ENCODE data around the gene NDST3.

The NDST3 gene

DNA sequence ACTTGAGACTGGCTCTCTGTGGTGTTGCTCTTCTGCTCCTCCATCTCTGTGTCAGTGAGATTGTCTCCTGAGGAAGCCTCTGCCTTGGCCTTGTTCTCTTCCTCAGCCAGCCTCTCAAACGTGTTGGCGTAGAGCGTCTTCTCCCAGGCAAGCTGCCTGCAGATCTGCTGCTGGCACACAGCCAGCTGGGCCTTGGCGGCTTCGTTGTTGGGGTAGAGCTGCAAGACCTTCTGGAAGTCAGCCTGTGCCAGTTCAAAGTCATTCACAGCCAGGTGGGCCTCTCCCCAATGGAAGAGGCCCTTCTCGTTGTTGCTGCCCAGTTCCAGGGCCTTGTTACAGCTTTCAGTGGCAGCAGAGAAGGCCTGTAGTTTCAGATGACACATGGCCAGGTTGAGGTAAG, 159.1 kb downstream of the NDST3 start:
- no peaks in the 10 kb centered on the region for H3K36me3 ChIP-seq (ENCODE audit: low read length)
- no peak overlapping the region for H2AFZ ChIP-seq (ENCODE audit: low read depth, low read length, severe bottlenecking)
- H3K27ac ChIP-seq (ENCODE audit: low read depth, low read length), result no peak overlapping the region
- H3K4me2 ChIP-seq (ENCODE audit: low read depth, low read length, poor library complexity, severe bottlenecking), result no peak overlapping the region
- H3K4me3 ChIP-seq (ENCODE audit: insufficient read depth, low read length, poor library complexity, severe bottlenecking), result no peak overlapping the region
- H3F3A ChIP-seq (ENCODE audit: insufficient read depth), result no peaks in the 10 kb centered on the region
- H3K79me2 ChIP-seq (ENCODE audit: insufficient read depth, low read length), result no peaks in the 10 kb centered on the region
- no peaks in the 10 kb centered on the region for H3K9me2 ChIP-seq (replicated peaks; ENCODE audit: insufficient read depth, low read length)
- H4K20me1 ChIP-seq (ENCODE audit: low read depth, low read length), result no peaks in the 10 kb centered on the region
- H3K9ac ChIP-seq (ENCODE audit: low read length), result no peak overlapping the region
- no peak for TF ChIP-seq EZH2phosphoT487 (conservative IDR thresholded peaks at IDR 0.05; ENCODE audit: low read length)
- TF ChIP-seq, protein P1, sequence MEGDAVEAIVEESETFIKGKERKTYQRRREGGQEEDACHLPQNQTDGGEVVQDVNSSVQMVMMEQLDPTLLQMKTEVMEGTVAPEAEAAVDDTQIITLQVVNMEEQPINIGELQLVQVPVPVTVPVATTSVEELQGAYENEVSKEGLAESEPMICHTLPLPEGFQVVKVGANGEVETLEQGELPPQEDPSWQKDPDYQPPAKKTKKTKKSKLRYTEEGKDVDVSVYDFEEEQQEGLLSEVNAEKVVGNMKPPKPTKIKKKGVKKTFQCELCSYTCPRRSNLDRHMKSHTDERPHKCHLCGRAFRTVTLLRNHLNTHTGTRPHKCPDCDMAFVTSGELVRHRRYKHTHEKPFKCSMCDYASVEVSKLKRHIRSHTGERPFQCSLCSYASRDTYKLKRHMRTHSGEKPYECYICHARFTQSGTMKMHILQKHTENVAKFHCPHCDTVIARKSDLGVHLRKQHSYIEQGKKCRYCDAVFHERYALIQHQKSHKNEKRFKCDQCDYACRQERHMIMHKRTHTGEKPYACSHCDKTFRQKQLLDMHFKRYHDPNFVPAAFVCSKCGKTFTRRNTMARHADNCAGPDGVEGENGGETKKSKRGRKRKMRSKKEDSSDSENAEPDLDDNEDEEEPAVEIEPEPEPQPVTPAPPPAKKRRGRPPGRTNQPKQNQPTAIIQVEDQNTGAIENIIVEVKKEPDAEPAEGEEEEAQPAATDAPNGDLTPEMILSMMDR (IDR thresholded peaks at IDR 0.05; ENCODE audit: insufficient read depth, low read length, poor library complexity, severe bottlenecking), result no peak
- no peaks in the 10 kb centered on the region for H3K9me3 ChIP-seq (ENCODE audit: insufficient read depth, low read length)
- H3K27me3 ChIP-seq (ENCODE audit: low read length), result no peaks in the 10 kb centered on the region

DNA sequence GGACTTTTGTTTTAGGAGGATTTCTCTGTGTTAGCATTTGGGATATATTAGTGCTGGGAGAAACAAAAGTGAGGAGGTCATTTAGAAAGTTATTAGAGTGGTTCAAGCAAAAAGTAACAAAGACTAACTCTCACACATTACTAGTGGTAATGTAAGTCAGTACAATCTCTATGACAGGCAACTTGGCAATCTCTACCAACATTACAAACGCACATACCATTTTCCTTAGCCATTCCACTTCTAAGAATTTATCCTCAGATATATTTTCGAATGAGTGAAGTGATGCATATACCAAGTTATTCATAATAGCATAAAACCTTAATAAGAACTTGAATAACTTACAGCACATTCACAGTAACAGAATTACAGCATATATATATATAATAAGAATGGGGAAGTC, 172.3 kb downstream of the NDST3 start:
- no peaks in the 10 kb centered on the region for H3K36me3 ChIP-seq (ENCODE audit: low read length)
- no peak overlapping the region for H3K27ac ChIP-seq (ENCODE audit: low read depth, low read length)
- H3K4me3 ChIP-seq (ENCODE audit: insufficient read depth, low read length, poor library complexity, severe bottlenecking), result no peak overlapping the region
- H3K9ac ChIP-seq (ENCODE audit: low read length), result no peak overlapping the region
- TF ChIP-seq EZH2phosphoT487 (conservative IDR thresholded peaks at IDR 0.05; ENCODE audit: low read length), result no peak
- TF ChIP-seq, protein P1 (IDR thresholded peaks at IDR 0.05; ENCODE audit: insufficient read depth, low read length, poor library complexity, severe bottlenecking), result no peak
- H3K4me2 ChIP-seq (ENCODE audit: low read depth, low read length, poor library complexity, severe bottlenecking), result no peak overlapping the region
- H3K9me3 ChIP-seq (ENCODE audit: insufficient read depth, low read length), result no peaks in the 10 kb centered on the region
- H2AFZ ChIP-seq (ENCODE audit: low read depth, low read length, severe bottlenecking), result no peak overlapping the region
- no peaks in the 10 kb centered on the region for H4K20me1 ChIP-seq (ENCODE audit: low read depth, low read length)
- no peaks in the 10 kb centered on the region for H3K79me2 ChIP-seq (ENCODE audit: insufficient read depth, low read length)
- no peaks in the 10 kb centered on the region for H3K27me3 ChIP-seq (ENCODE audit: low read length)
- no peaks in the 10 kb centered on the region for H3K9me2 ChIP-seq (replicated peaks; ENCODE audit: insufficient read depth, low read length)
- H3F3A ChIP-seq (ENCODE audit: insufficient read depth), result no peaks in the 10 kb centered on the region

DNA sequence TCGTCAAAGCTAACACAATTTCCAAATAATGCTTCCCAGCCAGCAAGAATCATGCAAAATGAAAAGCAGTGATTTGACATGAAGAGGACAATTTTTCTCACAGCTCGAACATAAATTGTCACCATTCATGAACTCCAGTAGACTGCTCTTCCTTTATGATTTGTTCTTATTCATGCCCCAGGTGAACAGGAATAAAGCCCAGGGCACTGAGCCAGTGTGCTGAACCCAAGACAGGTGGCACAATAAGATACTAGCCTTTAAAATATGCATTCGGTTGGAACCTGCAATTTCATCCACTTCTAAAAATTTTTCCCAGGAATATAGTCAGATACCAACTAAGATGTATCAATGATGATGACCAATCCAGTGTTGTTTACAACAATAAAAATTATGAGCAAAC, 178.8 kb downstream of the NDST3 start:
- H4K20me1 ChIP-seq (ENCODE audit: low read depth, low read length), result no peaks in the 10 kb centered on the region
- no peak overlapping the region for H3K4me3 ChIP-seq (ENCODE audit: insufficient read depth, low read length, poor library complexity, severe bottlenecking)
- no peak overlapping the region for H3K27ac ChIP-seq (ENCODE audit: low read depth, low read length)
- no peak overlapping the region for H3K4me2 ChIP-seq (ENCODE audit: low read depth, low read length, poor library complexity, severe bottlenecking)
- no peaks in the 10 kb centered on the region for H3K79me2 ChIP-seq (ENCODE audit: insufficient read depth, low read length)
- no peak overlapping the region for H3K9ac ChIP-seq (ENCODE audit: low read length)
- TF ChIP-seq, protein P1 (IDR thresholded peaks at IDR 0.05; ENCODE audit: insufficient read depth, low read length, poor library complexity, severe bottlenecking), result no peak
- TF ChIP-seq EZH2phosphoT487 (conservative IDR thresholded peaks at IDR 0.05; ENCODE audit: low read length), result no peak
- no peaks in the 10 kb centered on the region for H3K9me2 ChIP-seq (replicated peaks; ENCODE audit: insufficient read depth, low read length)
- no peak overlapping the region for H2AFZ ChIP-seq (ENCODE audit: low read depth, low read length, severe bottlenecking)
- no peaks in the 10 kb centered on the region for H3K36me3 ChIP-seq (ENCODE audit: low read length)
- no peaks in the 10 kb centered on the region for H3K9me3 ChIP-seq (ENCODE audit: insufficient read depth, low read length)
- no peaks in the 10 kb centered on the region for H3K27me3 ChIP-seq (ENCODE audit: low read length)
- H3F3A ChIP-seq (ENCODE audit: insufficient read depth), result no peaks in the 10 kb centered on the region

Data from SU-DHL-6 (cell line).